Measurements from ENCODE around the gene MFSD2B.

Gene MFSD2B

GRCh38 chr2:24054366-24055010, 44.6 kb downstream of the MFSD2B start:
- Histone ChIP-seq H3K4me2 (ENCODE audit: low read depth, low read length, poor library complexity, severe bottlenecking) (no peak overlapping the region), H3F3A (ENCODE audit: insufficient read depth) (peaks cover 5% of the 10 kb centered on the region; the same call in 1 of the 2 replicates), H4K20me1 (ENCODE audit: low read depth, low read length) (no peaks in the 10 kb centered on the region), H2AFZ (ENCODE audit: low read depth, low read length, severe bottlenecking) (no peak overlapping the region), H3K9me2 (replicated peaks; ENCODE audit: insufficient read depth, low read length) (no peaks in the 10 kb centered on the region), H3K9me3 (ENCODE audit: insufficient read depth, low read length) (no peaks in the 10 kb centered on the region), H3K27me3 (ENCODE audit: low read length) (no peaks in the 10 kb centered on the region), H3K36me3 (ENCODE audit: low read length) (no peaks in the 10 kb centered on the region), H3K4me3 (ENCODE audit: insufficient read depth, low read length, poor library complexity, severe bottlenecking) (no peak overlapping the region), H3K27ac (ENCODE audit: low read depth, low read length) (no peak overlapping the region), H3K79me2 (ENCODE audit: insufficient read depth, low read length) (no peaks in the 10 kb centered on the region), H3K9ac (ENCODE audit: low read length) (no peak overlapping the region)
- no peak for TF ChIP-seq EZH2phosphoT487 (conservative IDR thresholded peaks at IDR 0.05; ENCODE audit: low read length)
- TF ChIP-seq, protein P1, sequence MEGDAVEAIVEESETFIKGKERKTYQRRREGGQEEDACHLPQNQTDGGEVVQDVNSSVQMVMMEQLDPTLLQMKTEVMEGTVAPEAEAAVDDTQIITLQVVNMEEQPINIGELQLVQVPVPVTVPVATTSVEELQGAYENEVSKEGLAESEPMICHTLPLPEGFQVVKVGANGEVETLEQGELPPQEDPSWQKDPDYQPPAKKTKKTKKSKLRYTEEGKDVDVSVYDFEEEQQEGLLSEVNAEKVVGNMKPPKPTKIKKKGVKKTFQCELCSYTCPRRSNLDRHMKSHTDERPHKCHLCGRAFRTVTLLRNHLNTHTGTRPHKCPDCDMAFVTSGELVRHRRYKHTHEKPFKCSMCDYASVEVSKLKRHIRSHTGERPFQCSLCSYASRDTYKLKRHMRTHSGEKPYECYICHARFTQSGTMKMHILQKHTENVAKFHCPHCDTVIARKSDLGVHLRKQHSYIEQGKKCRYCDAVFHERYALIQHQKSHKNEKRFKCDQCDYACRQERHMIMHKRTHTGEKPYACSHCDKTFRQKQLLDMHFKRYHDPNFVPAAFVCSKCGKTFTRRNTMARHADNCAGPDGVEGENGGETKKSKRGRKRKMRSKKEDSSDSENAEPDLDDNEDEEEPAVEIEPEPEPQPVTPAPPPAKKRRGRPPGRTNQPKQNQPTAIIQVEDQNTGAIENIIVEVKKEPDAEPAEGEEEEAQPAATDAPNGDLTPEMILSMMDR (IDR thresholded peaks at IDR 0.05; ENCODE audit: insufficient read depth, low read length, poor library complexity, severe bottlenecking), result no peak

GRCh38 chr2:24055750-24056149, 45.9 kb downstream of the MFSD2B start:
- H3K9me3 ChIP-seq (ENCODE audit: insufficient read depth, low read length), result no peaks in the 10 kb centered on the region
- TF ChIP-seq, protein P1 (IDR thresholded peaks at IDR 0.05; ENCODE audit: insufficient read depth, low read length, poor library complexity, severe bottlenecking), result no peak
- TF ChIP-seq EZH2phosphoT487 (conservative IDR thresholded peaks at IDR 0.05; ENCODE audit: low read length), result no peak
- H3F3A ChIP-seq (ENCODE audit: insufficient read depth), result peaks cover under 1% of the 10 kb centered on the region; the same call in 1 of the 2 replicates
- H3K27ac ChIP-seq (ENCODE audit: low read depth, low read length), result no peak overlapping the region
- H3K4me3 ChIP-seq (ENCODE audit: insufficient read depth, low read length, poor library complexity, severe bottlenecking), result no peak overlapping the region
- H3K4me2 ChIP-seq (ENCODE audit: low read depth, low read length, poor library complexity, severe bottlenecking), result no peak overlapping the region
- no peaks in the 10 kb centered on the region for H3K9me2 ChIP-seq (replicated peaks; ENCODE audit: insufficient read depth, low read length)
- no peaks in the 10 kb centered on the region for H3K36me3 ChIP-seq (ENCODE audit: low read length)
- no peaks in the 10 kb centered on the region for H4K20me1 ChIP-seq (ENCODE audit: low read depth, low read length)
- H3K27me3 ChIP-seq (ENCODE audit: low read length), result no peaks in the 10 kb centered on the region
- no peak overlapping the region for H2AFZ ChIP-seq (ENCODE audit: low read depth, low read length, severe bottlenecking)
- H3K9ac ChIP-seq (ENCODE audit: low read length), result no peak overlapping the region
- H3K79me2 ChIP-seq (ENCODE audit: insufficient read depth, low read length), result no peaks in the 10 kb centered on the region

DNA sequence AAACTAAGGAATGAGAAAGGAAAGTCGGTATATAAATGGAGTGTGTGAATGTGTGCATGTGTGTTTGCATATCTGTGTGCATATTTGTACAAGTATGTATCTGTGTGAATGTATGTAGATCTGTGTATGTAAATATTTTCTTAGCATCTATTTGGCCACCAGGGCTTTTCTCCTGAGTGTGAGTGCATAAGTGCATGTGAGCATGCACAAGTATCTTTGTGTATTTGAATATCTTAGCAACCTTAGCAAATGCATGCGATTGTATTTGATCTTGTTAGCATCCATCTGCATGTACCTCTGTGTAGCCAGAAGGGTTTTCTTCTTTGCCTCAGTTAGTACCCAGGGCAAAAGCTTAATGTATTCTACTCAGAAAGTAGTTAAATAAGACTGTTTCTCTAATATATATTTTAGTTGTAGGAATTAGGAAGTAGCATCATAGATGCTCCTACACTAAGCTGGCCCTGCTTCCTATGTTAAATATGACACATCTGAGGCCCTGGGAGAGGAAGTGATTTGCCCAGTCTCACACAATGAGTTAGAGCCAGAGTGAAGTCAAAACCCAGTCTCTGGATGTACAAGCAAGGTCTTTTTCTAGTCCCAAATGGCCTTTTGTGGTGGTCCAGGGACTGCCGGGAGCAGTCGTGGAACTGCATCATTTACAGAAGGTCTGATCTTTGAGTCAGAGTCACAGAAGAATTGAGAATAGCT, 48.8 kb downstream of the MFSD2B start:
- Histone ChIP-seq H3K9me2 (replicated peaks; ENCODE audit: insufficient read depth, low read length) (no peaks in the 10 kb centered on the region), H3K36me3 (ENCODE audit: low read length) (no peaks in the 10 kb centered on the region), H3F3A (ENCODE audit: insufficient read depth) (no peaks in the 10 kb centered on the region), H2AFZ (ENCODE audit: low read depth, low read length, severe bottlenecking) (no peak overlapping the region), H3K4me3 (ENCODE audit: insufficient read depth, low read length, poor library complexity, severe bottlenecking) (no peak overlapping the region), H3K4me2 (ENCODE audit: low read depth, low read length, poor library complexity, severe bottlenecking) (no peak overlapping the region), H4K20me1 (ENCODE audit: low read depth, low read length) (no peaks in the 10 kb centered on the region), H3K27ac (ENCODE audit: low read depth, low read length) (no peak overlapping the region), H3K27me3 (ENCODE audit: low read length) (no peaks in the 10 kb centered on the region), H3K79me2 (ENCODE audit: insufficient read depth, low read length) (no peaks in the 10 kb centered on the region), H3K9ac (ENCODE audit: low read length) (no peak overlapping the region), H3K9me3 (ENCODE audit: insufficient read depth, low read length) (no peaks in the 10 kb centered on the region)
- no peak for TF ChIP-seq EZH2phosphoT487 (conservative IDR thresholded peaks at IDR 0.05; ENCODE audit: low read length)
- TF ChIP-seq, protein P1 (IDR thresholded peaks at IDR 0.05; ENCODE audit: insufficient read depth, low read length, poor library complexity, severe bottlenecking), result no peak

Data from SU-DHL-6 (cell line).